AG08395 (cell line): ENCODE data around the gene VIT.
"Not testable (repeated sequence)": the region's sequence is repeated elsewhere in the genome, so short reads cannot be mapped to it uniquely, and the experiment has no call there.

Experiments used
- DNase-seq: peaks from one replicate; pipeline ENCODE4 v3.0.0; 2012; ENCODE audit warnings: mixed read lengths, low spot score

VIT gene

DNA sequence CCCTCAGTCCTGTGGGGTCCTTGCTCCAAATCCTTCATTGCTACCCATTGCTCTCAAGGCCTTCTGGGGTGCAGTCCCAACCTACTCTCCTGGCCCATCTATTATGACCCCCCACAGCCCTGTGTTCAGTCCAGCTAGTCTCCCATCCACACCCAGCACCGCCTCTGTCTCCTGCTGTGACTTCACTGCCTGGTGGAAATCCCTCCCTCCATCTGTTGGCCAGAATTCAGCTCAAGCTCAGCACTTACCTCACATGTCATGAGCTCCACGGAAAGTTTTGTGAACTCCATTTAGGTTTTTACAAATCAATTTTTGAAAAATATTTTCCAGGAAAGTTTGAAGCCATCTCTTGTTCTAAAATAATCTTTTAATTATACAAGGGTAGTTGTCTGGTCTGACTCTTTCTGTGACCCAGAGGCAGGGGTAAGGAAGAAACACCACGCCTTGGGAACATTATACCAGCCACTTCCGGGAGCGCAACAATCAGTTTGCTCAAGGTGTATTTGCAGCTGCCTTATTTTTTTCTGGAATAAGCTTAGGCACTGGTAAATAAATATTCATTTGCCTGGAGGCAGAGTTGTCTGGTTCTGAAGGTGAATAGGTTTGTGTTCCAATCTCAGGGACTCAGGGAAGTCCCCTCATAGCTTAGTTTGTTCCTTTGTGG, 110.8 kb downstream of the VIT start:
- no peak for DNase-seq

DNA sequence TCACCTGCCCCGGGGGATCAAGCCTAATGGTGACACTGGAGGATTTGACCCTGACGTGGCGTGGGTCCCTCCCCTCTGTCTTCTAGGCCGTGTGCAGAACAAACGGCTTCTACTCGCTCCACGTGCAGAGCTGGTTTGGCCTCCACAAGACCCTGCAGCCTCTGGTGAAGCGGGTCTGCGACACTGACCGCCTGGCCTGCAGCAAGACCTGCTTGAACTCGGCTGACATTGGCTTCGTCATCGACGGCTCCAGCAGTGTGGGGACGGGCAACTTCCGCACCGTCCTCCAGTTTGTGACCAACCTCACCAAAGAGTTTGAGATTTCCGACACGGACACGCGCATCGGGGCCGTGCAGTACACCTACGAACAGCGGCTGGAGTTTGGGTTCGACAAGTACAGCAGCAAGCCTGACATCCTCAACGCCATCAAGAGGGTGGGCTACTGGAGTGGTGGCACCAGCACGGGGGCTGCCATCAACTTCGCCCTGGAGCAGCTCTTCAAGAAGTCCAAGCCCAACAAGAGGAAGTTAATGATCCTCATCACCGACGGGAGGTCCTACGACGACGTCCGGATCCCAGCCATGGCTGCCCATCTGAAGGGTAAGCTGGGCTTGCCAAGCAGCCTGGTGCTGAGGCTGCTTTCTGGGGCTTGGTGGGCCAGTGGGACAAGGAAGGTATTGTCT, 112.0 kb downstream of the VIT start:
- DNase-seq: no peak

DNA sequence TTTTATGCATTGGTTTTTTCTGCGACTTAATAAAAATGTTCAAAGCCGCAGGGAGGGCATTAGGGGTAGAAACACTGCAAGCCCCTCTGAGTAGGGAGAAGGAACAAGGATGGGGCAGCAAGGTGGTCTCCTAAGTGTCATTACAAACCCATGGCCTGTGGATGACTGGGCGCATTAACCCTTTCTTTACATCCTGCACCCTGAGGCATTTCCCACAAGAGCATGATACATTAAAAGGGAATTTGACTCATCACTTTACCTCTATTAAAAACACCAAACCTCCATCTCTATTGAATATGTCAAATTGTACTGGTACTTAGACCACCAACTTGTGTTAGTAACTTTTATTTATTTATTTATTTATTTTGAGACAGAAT, 112.5 kb downstream of the VIT start:
- no peak for DNase-seq

DNA sequence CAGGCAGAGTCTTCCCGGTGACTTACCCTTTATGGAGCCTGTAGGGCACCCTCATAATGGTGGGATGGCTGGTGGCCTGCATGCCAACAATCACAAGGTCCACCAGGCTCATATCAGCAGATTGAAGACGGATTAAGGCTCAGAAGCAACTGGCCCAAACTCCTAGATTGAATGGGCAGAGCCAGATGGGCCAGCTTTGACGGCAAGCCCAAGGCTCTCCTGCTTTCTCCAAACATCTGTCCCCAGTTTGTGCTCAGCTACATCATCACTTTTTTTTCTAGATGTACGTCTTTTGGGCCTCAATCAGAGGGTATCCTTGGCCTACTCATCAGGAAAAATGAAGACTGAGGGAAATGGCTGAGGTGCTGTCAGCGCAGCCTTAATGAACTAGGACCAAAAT, 114.6 kb downstream of the VIT start:
- DNase-seq: no peak

DNA sequence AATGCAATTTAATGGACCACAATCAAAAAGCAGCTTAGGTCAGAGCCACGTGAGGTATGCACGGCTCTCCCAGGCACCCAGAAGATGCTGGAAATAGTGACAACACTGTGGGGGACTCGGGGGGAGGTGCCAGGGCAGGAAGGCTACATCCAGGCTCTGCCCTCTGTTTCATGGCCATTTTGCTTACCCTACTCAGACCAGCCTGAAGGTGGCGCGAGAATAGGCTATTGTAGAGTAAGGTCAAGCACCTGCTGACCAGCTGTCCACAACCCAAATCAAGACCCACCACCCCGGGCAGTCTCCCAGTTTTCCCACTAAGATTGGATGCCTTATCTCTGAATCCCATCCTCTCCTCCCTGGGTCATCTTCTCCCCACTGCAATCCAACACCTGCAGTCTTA, 115.7 kb downstream of the VIT start:
- no peak for DNase-seq

DNA sequence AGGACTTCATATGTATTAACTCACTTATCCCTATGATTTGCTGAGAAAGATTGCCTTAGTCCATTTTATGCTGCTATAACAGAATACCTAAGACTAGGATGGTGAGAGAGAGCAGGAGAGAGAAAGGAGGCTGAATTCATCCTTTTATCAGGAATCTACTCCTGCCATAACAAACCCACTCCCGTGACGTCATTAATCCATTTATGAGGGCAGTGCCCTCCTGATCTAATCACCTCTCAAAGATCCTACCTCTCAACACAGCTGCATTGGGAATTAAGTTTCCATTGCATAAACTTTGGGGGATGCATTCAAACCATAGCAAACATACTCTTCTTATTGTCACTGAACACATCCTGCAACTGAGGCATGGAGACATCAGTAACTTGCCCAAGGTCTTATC, 122.0 kb downstream of the VIT start:
- DNase-seq: no peak

DNA sequence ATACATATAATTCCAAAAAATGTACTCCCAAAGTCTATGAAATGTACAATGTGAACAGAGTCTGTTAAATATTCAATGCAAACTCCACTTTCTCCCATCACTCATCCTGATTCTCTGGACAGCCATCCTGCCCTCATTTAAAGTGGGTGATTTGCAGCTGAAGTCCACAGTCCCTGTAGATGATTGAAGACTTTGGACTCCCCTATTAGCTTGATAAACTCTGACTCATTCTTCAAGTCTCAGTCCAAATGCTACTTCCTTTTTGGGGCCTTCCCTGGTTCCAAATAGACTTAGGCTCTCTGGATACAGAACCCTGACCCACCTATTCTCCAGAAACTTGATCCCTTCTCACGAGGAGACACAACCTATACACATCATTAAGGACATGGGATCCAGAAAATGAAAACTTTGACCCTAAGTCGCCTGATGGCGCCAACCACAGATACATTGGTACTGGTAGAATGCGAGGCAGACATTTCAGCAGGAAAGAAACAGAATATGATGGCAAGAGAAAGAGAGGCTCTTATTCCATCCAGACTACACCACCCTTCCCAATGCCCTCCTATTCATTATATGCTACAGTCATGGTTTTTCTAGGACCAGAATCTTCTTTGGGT, 122.7 kb downstream of the VIT start:
- DNase-seq: no peak

DNA sequence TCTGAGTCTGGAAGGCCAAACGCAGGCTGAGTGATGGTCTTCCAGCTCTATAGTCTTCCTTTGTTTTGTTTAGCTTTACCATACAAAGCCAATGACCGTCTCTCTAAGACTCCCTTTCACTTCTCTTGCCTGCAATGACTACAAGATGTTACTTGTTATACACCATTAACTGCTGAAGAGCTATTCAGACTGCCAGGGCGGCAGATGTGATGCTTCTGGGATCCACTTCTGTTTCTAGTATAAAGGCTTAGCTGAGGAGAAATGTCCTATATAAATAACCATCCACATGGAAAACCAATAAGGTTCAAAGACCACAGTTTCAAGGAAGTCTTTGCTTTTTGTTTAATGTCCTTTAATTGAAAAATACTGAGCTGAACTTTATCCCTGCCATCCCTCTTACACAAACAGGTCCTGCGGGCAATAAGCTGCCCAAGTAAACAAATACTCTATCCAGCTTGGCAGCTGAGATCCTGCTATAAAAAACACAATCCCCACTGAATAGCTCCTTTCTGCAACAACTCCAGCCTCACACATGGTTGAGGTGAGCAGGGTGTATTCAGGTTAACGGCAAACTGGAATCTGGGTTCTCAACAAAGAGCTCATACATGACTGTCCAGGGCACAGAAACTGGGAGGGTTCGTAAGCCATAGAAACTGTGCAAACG, 124.6 kb downstream of the VIT start:
- no peak for DNase-seq

DNA sequence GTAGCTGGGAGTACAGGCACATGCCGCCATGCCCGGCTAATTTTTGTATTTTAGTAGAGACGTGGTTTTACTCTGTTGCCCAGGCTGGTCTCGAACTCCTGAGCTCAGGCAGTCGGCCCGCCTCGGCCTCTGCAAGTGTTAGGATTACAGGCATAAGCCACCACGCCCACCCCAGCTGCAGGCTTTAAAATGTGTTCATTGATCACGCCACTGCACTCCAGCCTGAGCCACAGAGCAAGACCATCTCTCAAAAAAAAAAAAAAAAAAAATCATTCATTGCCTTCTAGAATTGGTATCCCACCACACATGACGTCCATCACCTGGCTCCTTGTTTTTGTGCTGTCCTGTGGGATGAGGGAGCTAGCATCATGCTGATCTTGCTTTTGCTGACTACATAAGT, 127.4 kb downstream of the VIT start:
- DNase-seq: no peak

DNA sequence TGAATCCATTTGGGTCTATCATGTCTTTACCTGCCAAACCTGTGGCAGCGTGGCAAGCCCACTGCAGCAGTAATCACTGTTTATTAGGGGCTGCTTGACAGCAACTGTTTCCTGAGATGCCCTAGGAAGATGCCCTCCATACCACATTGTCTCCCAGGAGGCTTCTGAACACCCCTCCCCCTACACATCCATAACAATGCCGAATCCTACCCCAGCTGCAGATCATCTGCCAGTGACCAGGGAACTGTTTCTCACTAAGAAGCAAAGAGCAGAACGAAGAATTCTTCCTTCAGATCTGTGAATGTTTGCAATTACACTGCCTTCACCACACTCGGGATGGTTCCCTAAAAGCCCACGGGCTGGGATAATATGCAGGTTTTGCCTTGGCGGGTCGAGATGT, 127.8 kb downstream of the VIT start:
- no peak for DNase-seq

DNA sequence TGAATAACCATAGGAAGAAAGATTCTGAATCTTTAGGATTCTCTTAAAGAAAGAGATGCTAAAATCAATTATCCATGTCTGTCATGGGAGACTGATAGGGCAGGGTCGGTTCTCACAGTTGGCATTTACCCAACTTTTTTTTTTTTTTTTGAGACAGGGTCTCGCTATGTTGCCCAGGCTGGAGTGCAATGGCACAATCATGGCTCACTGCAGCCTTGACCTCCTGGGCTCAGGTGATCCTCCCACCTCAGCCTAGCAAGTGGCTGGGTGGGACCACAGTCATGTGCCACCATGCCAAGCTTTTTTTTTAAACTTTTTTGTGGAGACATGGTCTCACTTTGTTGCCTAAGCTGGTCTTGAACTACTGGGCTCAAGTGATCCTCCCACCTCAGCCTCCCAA, 128.2 kb downstream of the VIT start:
- not testable (repeated sequence) for DNase-seq

DNA sequence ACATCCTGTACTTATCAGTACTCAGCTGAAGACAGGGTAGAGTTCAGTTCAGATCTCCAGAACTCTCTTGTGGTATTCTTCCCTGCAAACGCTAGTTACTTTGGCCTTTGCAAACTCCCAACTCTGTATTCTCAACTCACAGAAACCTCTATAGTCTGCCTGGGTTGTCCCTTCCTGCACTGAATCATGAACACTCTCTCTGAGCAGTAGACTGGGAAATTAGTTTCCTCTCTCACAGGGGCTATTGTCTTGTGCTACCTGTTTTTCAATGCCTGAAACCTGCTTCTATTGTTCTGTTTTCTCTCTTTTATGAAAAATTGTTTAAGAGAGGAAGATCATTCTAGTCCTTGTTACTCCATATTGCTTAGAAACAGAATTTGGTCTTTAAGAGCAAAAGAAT, 134.7 kb downstream of the VIT start:
- no peak for DNase-seq

DNA sequence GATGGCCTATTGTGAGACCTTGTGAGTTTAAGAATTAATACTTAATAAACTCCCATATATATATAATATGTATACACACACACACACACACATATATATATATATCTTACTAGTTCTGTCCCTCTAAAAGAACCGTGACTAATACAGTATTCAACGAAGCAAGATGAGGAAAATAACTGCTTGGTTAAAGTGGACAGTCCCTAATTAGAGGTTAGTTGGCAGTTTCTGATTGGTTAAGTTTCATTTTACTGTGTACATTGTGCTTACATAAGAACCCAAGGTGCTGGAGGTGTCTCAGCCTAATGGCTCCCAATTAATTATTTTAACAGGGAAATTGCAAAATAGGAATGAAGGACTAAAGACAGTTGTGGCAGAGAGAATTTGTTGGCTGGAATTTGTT, 137.7 kb downstream of the VIT start:
- DNase-seq: no peak

DNA sequence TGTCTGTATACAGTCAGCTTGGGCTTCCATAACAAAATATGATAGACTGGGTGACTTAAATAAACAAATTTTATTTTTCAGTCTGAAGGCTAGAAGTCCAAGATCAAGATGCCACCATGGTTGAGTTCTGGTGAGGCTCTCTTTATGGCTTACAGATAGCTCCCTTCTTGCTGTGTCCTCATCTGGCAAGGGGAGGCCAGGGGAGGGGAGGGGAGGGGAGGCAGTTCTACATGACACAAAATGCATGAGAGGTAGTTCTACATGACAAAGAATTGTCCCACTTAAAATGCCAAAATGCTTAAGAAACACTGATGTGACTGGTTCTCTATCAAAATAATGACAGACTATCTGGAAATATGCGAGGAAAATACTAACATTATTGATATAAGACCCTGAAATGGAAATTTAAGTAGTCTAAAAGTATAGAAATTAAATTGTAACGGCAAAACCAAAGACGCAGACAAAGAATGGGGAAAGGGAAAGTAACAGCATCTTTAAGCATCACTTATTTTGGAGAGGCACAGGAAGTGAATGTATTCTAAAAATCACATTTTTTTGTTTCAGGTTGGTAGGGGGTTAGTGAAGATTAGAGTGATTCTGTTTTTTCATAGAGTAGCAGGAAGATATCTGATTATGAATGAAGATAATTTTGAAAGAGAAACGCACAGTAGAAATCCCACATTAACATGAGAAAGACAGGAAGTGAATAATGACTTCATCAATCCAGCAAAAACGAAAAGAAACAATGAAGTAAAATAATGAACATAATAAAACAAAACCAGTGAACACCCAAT, 138.4 kb downstream of the VIT start:
- DNase-seq: no peak

DNA sequence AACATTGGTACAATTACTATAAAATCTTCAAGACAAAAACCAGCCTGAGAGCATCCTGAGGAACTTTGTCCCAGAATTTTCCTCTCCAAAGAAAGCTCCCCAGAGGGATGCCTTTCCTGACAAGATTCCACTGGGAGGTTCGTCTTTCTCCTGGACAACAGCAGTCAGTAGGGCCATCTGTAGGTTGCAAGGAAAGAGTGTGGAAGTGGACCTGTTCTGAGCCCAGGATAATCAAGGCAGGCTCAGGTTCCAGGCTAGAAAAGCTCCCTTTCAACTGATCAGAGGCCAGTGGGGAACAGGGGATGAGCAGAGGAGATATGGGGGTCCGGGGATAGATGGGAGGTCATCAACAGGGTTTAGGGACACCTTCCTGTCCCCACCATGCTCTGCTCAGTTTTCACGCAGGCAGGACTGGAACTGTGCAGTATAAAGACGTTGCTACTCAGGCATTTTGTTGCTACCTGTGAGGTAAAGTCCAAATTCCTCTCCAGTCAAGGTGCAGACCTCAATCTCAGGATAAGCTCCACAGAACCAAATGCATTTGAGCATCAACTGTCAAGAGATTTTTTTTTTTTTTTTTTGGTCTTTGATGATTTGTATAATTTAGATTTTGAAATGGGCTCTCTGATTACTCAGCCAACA, 143.6 kb downstream of the VIT start:
- DNase-seq: no peak

DNA sequence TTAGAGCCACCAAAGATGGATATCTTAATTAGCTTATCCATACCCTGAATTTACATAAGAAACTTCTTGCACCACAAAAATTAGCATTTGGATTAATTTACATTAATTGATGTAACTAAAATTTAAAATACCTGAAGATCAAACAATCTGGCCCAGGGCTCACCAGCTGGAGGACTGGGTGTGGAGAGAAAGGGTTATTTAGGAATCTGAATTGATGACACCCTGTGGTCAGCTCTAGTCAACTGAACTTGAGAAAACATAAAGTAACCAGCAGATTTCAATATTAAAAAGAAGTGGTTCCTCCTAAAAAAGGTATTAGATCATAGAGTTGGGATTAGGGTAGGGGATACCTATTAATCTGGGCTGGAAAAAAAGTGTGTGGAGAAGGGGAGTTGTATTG, 147.3 kb downstream of the VIT start:
- DNase-seq: no peak

DNA sequence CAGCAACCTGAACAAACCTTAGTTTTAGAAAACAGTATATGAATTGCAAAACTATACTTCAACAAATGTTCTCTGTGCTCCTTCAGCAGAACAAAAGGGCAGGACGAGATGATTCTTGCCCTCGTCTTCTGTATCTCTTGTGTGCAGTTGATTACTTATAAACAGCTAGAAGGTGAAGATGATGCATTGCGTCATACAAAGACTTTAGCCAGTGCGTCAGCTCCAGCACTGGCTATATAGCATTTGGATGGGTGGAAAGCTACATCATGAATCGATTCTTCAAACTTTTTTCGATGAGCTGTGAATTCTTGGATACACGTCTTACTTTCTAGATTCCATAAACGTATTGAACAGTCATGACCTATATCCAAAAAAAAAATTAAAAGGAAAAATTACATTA, 152.8 kb downstream of the VIT start:
- no peak for DNase-seq

DNA sequence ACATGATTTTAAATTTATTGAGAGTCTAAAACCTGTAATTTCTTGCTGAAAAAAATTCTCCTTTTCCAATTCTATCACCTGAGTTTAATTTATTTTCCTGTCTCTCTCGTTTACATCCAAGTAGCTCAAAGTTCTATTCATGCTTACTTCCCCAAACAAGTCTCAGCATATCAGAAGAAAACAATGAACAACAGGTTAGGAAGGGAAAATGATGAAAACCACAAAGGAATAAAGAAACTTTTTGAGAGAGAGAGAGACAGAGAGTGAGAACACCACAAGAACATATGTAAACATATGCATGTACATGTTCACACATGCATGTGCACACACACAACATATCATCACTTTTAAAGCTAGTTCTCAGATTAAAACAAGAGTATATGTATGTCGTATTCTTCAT, 157.7 kb downstream of the VIT start:
- DNase-seq: no peak

DNA sequence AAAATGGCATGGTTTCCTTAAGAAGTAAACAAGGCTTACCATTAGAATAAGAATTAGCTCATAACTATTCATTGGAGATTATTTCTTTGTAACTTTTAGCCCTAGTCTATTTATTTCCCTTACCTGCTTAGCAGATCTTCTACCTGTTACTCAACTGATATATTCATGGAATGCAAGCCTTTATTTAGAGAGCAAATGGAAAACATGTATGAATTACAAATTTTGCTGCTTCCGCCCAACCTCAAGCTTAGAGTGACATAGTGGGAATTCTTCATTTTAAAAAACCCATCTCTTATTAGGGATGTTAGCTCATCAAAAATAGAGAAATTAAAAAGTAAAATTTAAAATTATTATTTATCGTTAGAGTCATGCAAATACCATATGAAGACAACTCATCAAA, 158.9 kb downstream of the VIT start:
- no peak for DNase-seq

DNA sequence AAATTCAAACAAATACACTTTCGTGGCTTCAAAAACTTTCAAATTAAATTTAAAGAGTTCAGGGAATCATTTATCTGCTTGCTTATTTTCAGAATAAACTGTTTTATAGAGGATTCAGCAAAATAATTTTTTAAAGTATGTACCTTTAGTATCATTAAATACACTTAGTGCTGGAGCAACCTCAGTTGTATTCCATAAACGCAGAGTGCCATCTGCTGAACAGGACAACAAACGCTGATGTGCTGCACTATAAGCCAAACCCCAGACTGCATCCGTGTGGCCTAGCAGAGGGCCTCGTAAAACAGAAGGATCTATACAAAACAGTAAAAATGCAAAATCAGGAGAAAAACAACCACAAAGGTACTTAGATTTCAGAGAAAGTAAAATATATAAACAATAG, 161.2 kb downstream of the VIT start:
- no peak for DNase-seq

DNA sequence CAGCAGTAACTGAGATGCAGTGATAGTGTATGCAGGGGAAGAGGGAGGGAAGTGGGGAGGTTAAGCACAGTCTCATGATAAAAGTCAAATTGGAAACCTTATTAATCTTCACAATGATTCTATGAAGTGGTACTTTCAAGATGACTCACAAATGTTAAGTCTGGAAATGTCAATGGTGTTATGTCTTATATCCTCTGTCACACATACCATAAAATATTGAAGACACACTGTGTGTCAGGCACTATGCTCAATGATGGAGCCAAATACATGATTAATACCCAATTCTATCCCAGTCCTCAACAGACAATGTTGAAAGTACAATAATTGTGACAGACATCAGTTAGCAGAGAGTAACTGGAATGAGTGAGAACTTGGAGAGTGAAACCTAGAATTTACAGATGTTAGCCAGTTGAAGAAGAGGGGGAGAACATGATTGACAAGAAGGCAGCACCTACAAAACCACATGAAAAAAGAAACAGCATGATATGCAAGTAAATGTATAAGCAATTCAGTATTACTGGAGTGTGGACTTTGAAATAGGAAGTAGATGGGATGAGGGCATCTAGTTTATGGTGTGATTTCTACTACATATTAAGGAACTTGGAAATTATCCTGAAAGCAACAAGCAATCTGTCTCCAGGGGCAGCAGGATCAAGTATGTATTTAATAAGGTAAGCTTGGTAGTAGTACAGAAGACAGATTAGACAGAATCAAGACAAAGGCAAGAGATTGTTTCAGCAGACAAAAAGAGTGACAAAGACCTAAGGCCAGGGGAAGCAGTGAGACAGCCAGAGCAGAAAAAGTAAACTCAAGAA, 162.3 kb downstream of the VIT start:
- DNase-seq: no peak
